Small intestine (tissue), 7 donors: ENCODE measurements around the gene FYCO1. TPM values are rescaled to one million over a fixed set of nuclear protein-coding genes. Genes with fewer than 3 reads are reported as not detected.

ENCODE experiments used
- DNase-seq, 2 donors: peaks; one replicate each; pipeline versions ENCODE4 v3.0.0 to v3.0.0-alpha.2; 2013
- FAIRE-seq: peaks from 2 replicates; lab custom pipeline; 2012; peaks lifted over from hg19 to GRCh38; lab: Jason Lieb, UNC
- H3K27ac ChIP-seq, 3 donors: one replicate each; pipeline ENCODE4 v1.5.1; 2013; ENCODE audit warnings: low read length in 2 of 3, mild to moderate bottlenecking in 2 of 3, control low read depth in 1 of 3, inconsistent platforms in 1 of 3, low read depth in 1 of 3, moderate library complexity in 1 of 3
- H3K27me3 ChIP-seq, 3 donors: one replicate each; pipeline ENCODE4 v1.6.1; 2013; ENCODE audit warnings: low read length in 3 of 3, inconsistent platforms in 1 of 3; ENCODE audit not compliant: control insufficient read depth in 3 of 3, insufficient read depth in 3 of 3
- H3K36me3 ChIP-seq, 3 donors: one replicate each; pipeline ENCODE4 v1.6.1; 2013; ENCODE audit warnings: low read length in 3 of 3, inconsistent platforms in 1 of 3, low read depth in 1 of 3, mild to moderate bottlenecking in 1 of 3, moderate library complexity in 1 of 3; ENCODE audit not compliant: control insufficient read depth in 3 of 3, insufficient read depth in 2 of 3
- H3K4me1 ChIP-seq, 3 donors: one replicate each; pipeline ENCODE4 v1.6.1; 2013; ENCODE audit warnings: low read length in 2 of 3, inconsistent platforms in 1 of 3, low read depth in 1 of 3, mild to moderate bottlenecking in 1 of 3, moderate library complexity in 1 of 3; ENCODE audit not compliant: control insufficient read depth in 3 of 3, insufficient read depth in 2 of 3
- H3K4me3 ChIP-seq, 3 donors: one replicate each; pipeline ENCODE4 v1.5.1; 2013; ENCODE audit warnings: low read length in 3 of 3, control low read depth in 1 of 3, inconsistent platforms in 1 of 3, low read depth in 1 of 3, mild to moderate bottlenecking in 1 of 3, moderate library complexity in 1 of 3
- H3K9me3 ChIP-seq, 2 donors: one replicate each; pipeline ENCODE4 v1.6.1; 2013; ENCODE audit warnings: low read depth in 1 of 2, low read length in 1 of 2; ENCODE audit not compliant: control insufficient read depth in 2 of 2, insufficient read depth in 1 of 2
- WGBS, 3 donors: extraction: QIAGEN DNeasy Blood & Tissue Kit; methylation state at CpG; one replicate each; pipeline ENCODE4 v1.1.7; 2013; 5-methylcytosine and 5-hydroxymethylcytosine counted together
- polyA plus RNA-seq, 4 donors: library from polyadenylated mRNA; stranded (reverse) in 3 of 4; unstranded in 1 of 4; fragments of 200-250 nt in 3 of 4; fragments of 120-200 nt in 1 of 4; gene quantifications; one replicate each; pipeline versions ENCODE4 v1.2.1 to v1.2.3, GENCODE V29; 2013
- donor health status: healthy with polysubstance abuse.
- donor health status: control.
- donor health status: control.
- donor health status: Bipolar disorder and iron deficiency.
- donor health status: healthy.

FYCO1 gene
- polyA plus RNA-seq, 4 donors, result 6.5 to 21.1 (median 9.0) TPM

- Histone ChIP-seq H3K4me3 (no peak overlapping the region), H3K4me1 (peaks cover 0 to 5% (median under 1%) of the 10 kb centered on the region in 3 donors), H3K27me3 (no peaks in the 10 kb centered on the region), H3K36me3 (peaks cover 8 to 38% (median 9%) of the 10 kb centered on the region in 3 donors), H3K27ac (peak overlapping the region in 2 of 3 donors; percentile 8 to 51), H3K9me3 (no peaks in the 10 kb centered on the region)
- DNase-seq (peak; percentile 57 to 77), FAIRE-seq (no peak)
- 45 to 67% (median 57%) methylated on average over 5 of the region's 5 CpGs for WGBS, 3 donors
These were observed 17.4 kb downstream of the FYCO1 start for GRCh38 chr3:45978006-45978761.

DNA sequence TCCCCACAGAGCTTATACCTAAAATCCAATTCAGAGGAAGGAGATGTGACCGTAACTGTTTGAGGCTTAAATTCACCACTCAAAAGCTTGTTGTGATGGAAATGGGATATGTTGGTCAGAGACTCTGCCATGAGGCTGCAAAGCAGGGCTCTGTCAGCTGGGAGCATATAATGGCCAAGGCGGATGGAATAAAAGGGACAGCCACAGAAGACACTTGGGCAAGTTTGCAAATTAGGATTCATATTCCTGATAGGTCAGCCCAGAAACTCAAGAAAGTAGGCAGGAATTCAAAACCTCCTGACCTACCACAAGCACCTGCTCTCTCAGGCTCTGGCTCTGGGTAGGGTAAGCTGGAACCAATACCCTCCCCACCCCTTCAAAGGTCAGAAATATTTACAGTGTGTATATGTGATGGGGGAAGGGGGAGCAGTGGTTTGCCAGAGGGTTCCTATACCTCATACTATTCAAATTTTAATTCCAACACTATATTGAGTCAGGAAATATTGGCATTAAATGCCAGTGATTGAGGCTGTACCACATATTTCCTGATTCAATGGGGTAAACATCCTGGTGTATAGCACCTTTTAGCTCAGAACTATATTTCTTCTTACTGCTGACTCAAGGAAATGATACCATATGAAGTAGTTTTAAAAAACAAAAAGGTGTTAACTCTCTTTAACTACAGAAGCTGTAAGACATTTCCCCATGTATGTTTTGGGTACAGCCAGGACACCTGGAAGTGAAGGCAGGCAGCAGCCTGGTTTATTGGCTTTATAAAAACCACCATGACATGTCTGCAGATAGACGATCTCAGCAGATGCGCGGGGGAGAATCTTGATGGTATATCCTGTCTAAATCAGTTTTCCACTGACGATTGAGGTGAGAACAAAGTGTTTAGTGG is 19.2 kb downstream of the FYCO1 start:
- FAIRE-seq, result no peak
- Histone ChIP-seq H3K4me3 (no peak overlapping the region), H3K27ac (peak overlapping the region in 2 of 3 donors; percentile 44 to 65), H3K4me1 (peaks cover 0 to 5% (median 0%) of the 10 kb centered on the region in 3 donors), H3K36me3 (peaks cover 3 to 37% (median 9%) of the 10 kb centered on the region in 3 donors), H3K9me3 (no peaks in the 10 kb centered on the region), H3K27me3 (no peaks in the 10 kb centered on the region)
- WGBS, 3 donors, result 76 to 81% (median 80%) methylated on average over 6 of the region's 6 CpGs
- peak in 1 of 2 donors; percentile 31 for DNase-seq

DNA sequence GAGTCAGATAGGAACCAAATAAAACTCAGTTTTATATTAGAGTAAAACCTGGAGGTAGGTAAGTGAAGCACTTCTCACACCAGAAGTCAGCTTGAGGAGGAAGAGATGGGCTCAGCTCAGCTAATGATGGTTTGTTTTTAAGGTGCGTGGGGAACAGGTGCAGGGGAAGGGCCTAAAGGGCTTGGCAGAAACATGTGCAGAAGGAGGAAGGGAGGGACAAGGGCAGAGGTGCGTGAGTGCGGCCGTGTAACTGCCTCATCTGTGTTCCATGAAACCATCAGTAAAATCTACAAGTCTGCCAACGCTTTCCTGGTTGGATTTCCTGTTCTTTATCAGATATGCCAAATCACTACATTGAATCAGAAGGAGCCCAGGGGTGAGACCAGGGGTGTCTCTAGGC is 19.9 kb downstream of the FYCO1 start:
- WGBS, 3 donors, result 40 to 67% (median 50%) methylated on average over 5 of the region's 5 CpGs
- Histone ChIP-seq H3K4me1 (peaks cover 0 to 5% (median 0%) of the 10 kb centered on the region in 3 donors), H3K36me3 (peaks cover 3 to 37% (median 9%) of the 10 kb centered on the region in 3 donors), H3K27me3 (no peaks in the 10 kb centered on the region), H3K27ac (peak overlapping the region in 2 of 3 donors; percentile 44 to 59), H3K9me3 (no peaks in the 10 kb centered on the region), H3K4me3 (no peak overlapping the region)
- DNase-seq (no peak), FAIRE-seq (no peak)

- peaks cover 0 to 5% (median 0%) of the 10 kb centered on the region in 3 donors for H3K4me1 ChIP-seq
- H3K36me3 ChIP-seq, result peaks cover 7 to 38% (median 9%) of the 10 kb centered on the region in 3 donors
- no peak for FAIRE-seq
- 76 to 94% (median 79%) methylated on average over 4 of the region's 4 CpGs for WGBS, 3 donors
- DNase-seq, result no peak
- no peaks in the 10 kb centered on the region for H3K9me3 ChIP-seq
- H3K4me3 ChIP-seq, result no peak overlapping the region
- no peak overlapping the region for H3K27ac ChIP-seq
- no peaks in the 10 kb centered on the region for H3K27me3 ChIP-seq
These were observed 20.9 kb downstream of the FYCO1 start for GRCh38 chr3:45974686-45975085.

- no peaks in the 10 kb centered on the region for H3K9me3 ChIP-seq
- H3K4me3 ChIP-seq, result no peak overlapping the region
- peaks cover 0 to 2% (median 0%) of the 10 kb centered on the region in 3 donors for H3K4me1 ChIP-seq
- 77 to 79% (median 77%) methylated on average over 6 of the region's 6 CpGs for WGBS, 3 donors
- H3K27me3 ChIP-seq, result no peaks in the 10 kb centered on the region
- FAIRE-seq (no peak), DNase-seq (no peak)
- peak overlapping the region in 1 of 3 donors; percentile 69 for H3K27ac ChIP-seq
- peaks cover 11 to 44% (median 12%) of the 10 kb centered on the region in 3 donors for H3K36me3 ChIP-seq
These were observed 22.9 kb downstream of the FYCO1 start for GRCh38 chr3:45972534-45973402.

DNA sequence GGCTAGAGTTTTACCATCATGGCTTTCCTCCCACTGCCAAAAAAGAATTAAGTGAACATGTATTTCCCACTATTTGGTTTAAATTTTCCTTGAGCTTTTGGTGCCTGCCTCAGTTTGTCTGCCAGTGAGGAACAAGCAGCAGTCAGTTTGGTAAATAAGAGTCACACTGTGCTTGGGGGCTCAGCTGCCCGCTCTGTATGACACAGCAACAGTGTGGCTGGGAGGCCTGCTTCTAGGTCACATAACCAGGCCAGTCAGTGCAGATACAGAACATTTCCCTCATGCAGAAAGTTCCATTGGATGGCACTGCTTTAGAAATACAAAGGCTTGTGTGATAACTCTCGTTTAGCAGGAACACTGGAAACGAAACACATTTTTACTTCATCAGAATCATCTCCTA is 25.7 kb downstream of the FYCO1 start:
- H3K27me3 ChIP-seq, result no peaks in the 10 kb centered on the region
- H3K36me3 ChIP-seq, result peaks cover 8 to 57% (median 27%) of the 10 kb centered on the region in 3 donors
- FAIRE-seq (no peak), DNase-seq (no peak)
- H3K4me1 ChIP-seq, result no peaks in the 10 kb centered on the region
- no peak overlapping the region for H3K4me3 ChIP-seq
- no peaks in the 10 kb centered on the region for H3K9me3 ChIP-seq
- WGBS, 3 donors, result 91 to 95% (median 94%) methylated on average over 3 of the region's 3 CpGs
- no peak overlapping the region for H3K27ac ChIP-seq

GRCh38 chr3:45969116-45969515 is 26.5 kb downstream of the FYCO1 start:
- Histone ChIP-seq H3K36me3 (peaks cover 8 to 60% (median 30%) of the 10 kb centered on the region in 3 donors), H3K4me3 (no peak overlapping the region), H3K27ac (no peak overlapping the region), H3K4me1 (no peaks in the 10 kb centered on the region), H3K9me3 (no peaks in the 10 kb centered on the region), H3K27me3 (no peaks in the 10 kb centered on the region)
- DNase-seq, result no peak
- no peak for FAIRE-seq
- 87 to 92% (median 92%) methylated on average over 3 of the region's 3 CpGs for WGBS, 3 donors
